Stimulated activated CD8-positive, alpha-beta memory T cell treated with anti-CD3 and anti-CD28 coated beads, Interleukin-7, amount 100 ng/mL, for 48 hours (primary cell): ENCODE data around the gene SEC31A.

Experiments used
- DNase-seq, 2 donors: peaks; one replicate each; pipeline ENCODE4 v3.0.0-alpha.2; 2020; ENCODE audit warnings: low read depth in 1 of 2; ENCODE audit errors: extremely low read depth in 1 of 2

SEC31A gene

GRCh38 chr4:82776925-82777542, 113.9 kb downstream of the SEC31A start:
- no peak for DNase-seq

- DNase-seq, result no peak
Observed at GRCh38 chr4:82775243-82775642, 115.7 kb downstream of the SEC31A start.

- no peak for DNase-seq
Observed at GRCh38 chr4:82774711-82775171, 116.2 kb downstream of the SEC31A start.

- no peak for DNase-seq
Observed at GRCh38 chr4:82773057-82773456, 117.9 kb downstream of the SEC31A start.

- no peak for DNase-seq
Observed at GRCh38 chr4:82770607-82771006, 120.3 kb downstream of the SEC31A start.
